ENCODE data around the gene PIGU. TPM values are rescaled to one million over a fixed set of nuclear protein-coding genes. Genes with fewer than 3 reads are reported as not detected.

Gene PIGU
- total and polyA plus RNA-seq, 2 of the 13 experiments (the other 11 are each of a cell fraction or from before 2014, with no cell fraction given) = 45.5 to 231 TPM

DNA sequence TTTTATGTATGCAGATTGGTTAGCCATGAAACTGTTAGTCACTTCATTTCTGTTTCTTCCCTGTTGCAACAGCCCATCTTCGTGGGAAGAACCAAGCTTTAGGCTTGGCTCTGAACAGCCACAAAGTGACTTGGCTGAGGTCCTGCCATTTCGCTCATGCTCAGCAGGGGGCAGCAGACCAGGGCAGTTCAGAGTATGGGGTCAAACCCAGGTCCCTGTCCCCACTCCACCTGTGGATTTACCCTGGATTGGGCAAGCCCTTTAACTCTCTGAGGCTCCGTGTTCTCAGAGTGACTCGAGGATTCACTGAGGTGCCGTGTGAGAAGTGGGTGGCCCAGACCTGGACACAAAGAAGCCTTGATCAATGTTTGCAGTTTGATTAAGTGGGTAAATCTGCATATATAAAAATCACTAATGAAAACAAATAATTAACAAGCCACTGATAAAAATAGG lies 138.2 kb downstream of the PIGU start (continued):
- peak; percentile 94 for TF ChIP-seq STAG1 (CRISPR knock-in tag; IDR thresholded peaks at IDR 0.05)
- TF ChIP-seq, protein P1, sequence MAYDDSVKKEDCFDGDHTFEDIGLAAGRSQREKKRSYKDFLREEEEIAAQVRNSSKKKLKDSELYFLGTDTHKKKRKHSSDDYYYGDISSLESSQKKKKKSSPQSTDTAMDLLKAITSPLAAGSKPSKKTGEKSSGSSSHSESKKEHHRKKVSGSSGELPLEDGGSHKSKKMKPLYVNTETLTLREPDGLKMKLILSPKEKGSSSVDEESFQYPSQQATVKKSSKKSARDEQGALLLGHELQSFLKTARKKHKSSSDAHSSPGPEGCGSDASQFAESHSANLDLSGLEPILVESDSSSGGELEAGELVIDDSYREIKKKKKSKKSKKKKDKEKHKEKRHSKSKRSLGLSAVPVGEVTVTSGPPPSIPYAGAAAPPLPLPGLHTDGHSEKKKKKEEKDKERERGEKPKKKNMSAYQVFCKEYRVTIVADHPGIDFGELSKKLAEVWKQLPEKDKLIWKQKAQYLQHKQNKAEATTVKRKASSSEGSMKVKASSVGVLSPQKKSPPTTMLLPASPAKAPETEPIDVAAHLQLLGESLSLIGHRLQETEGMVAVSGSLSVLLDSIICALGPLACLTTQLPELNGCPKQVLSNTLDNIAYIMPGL (CRISPR knock-in tag; IDR thresholded peaks at IDR 0.05; ENCODE audit: borderline replicate concordance in 1 of 2, low read depth in 1 of 2) = peak in 1 of 2 experiments; percentile 80; a peak in 2 of 4 replicates
- TF ChIP-seq, protein P2, sequence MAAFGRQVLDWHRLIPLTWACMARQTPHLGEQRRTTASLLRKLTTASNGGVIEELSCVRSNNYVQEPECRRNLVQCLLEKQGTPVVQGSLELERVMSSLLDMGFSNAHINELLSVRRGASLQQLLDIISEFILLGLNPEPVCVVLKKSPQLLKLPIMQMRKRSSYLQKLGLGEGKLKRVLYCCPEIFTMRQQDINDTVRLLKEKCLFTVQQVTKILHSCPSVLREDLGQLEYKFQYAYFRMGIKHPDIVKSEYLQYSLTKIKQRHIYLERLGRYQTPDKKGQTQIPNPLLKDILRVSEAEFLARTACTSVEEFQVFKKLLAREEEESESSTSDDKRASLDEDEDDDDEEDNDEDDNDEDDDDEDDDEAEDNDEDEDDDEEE (CRISPR knock-in tag; IDR thresholded peaks at IDR 0.05) = no peak
- no peak for TF ChIP-seq TCF12 (IDR thresholded peaks at IDR 0.05)
- no peak for TF ChIP-seq TCF12 (CRISPR knock-in tag; IDR thresholded peaks at IDR 0.05)
- peak; percentile 67; the same call in 1 of the 2 replicates for TF ChIP-seq CBFB (CRISPR knock-in tag; IDR thresholded peaks at IDR 0.05)
- TF ChIP-seq CEBPB (IDR thresholded peaks at IDR 0.05; ENCODE audit: borderline replicate concordance, low read depth, low read length) = peak; percentile 64; the same call in 1 of the 2 replicates
- TF ChIP-seq, protein P3, sequence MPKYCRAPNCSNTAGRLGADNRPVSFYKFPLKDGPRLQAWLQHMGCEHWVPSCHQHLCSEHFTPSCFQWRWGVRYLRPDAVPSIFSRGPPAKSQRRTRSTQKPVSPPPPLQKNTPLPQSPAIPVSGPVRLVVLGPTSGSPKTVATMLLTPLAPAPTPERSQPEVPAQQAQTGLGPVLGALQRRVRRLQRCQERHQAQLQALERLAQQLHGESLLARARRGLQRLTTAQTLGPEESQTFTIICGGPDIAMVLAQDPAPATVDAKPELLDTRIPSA (CRISPR knock-in tag; IDR thresholded peaks at IDR 0.05; ENCODE audit: borderline replicate concordance) = no peak
- TF ChIP-seq ZC3H13 (CRISPR knock-in tag; IDR thresholded peaks at IDR 0.05) = no peak
- 0 out of 4 replicates have a peak, but pooled peaks of 1 of the 2 experiments have one; percentile 49 for TF ChIP-seq KLF16 (CRISPR knock-in tag; IDR thresholded peaks at IDR 0.05)
- TF ChIP-seq, protein P4, sequence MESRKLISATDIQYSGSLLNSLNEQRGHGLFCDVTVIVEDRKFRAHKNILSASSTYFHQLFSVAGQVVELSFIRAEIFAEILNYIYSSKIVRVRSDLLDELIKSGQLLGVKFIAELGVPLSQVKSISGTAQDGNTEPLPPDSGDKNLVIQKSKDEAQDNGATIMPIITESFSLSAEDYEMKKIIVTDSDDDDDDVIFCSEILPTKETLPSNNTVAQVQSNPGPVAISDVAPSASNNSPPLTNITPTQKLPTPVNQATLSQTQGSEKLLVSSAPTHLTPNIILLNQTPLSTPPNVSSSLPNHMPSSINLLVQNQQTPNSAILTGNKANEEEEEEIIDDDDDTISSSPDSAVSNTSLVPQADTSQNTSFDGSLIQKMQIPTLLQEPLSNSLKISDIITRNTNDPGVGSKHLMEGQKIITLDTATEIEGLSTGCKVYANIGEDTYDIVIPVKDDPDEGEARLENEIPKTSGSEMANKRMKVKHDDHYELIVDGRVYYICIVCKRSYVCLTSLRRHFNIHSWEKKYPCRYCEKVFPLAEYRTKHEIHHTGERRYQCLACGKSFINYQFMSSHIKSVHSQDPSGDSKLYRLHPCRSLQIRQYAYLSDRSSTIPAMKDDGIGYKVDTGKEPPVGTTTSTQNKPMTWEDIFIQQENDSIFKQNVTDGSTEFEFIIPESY (CRISPR knock-in tag; IDR thresholded peaks at IDR 0.05) = peak; percentile 47; the same call in 1 of the 2 replicates
- TF ChIP-seq, protein P5, sequence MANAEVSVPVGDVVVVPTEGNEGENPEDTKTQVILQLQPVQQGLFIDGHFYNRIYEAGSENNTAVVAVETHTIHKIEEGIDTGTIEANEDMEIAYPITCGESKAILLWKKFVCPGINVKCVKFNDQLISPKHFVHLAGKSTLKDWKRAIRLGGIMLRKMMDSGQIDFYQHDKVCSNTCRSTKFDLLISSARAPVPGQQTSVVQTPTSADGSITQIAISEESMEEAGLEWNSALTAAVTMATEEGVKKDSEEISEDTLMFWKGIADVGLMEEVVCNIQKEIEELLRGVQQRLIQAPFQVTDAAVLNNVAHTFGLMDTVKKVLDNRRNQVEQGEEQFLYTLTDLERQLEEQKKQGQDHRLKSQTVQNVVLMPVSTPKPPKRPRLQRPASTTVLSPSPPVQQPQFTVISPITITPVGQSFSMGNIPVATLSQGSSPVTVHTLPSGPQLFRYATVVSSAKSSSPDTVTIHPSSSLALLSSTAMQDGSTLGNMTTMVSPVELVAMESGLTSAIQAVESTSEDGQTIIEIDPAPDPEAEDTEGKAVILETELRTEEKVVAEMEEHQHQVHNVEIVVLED (CRISPR knock-in tag; IDR thresholded peaks at IDR 0.05; ENCODE audit: borderline replicate concordance) = peak; percentile 27; the same call in 1 of the 2 replicates
- TF ChIP-seq, protein P6, sequence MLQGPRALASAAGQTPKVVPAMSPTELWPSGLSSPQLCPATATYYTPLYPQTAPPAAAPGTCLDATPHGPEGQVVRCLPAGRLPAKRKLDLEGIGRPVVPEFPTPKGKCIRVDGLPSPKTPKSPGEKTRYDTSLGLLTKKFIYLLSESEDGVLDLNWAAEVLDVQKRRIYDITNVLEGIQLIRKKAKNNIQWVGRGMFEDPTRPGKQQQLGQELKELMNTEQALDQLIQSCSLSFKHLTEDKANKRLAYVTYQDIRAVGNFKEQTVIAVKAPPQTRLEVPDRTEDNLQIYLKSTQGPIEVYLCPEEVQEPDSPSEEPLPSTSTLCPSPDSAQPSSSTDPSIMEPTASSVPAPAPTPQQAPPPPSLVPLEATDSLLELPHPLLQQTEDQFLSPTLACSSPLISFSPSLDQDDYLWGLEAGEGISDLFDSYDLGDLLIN (CRISPR knock-in tag; IDR thresholded peaks at IDR 0.05; ENCODE audit: borderline replicate concordance) = no peak
- TF ChIP-seq IRF2 (CRISPR knock-in tag; IDR thresholded peaks at IDR 0.05) = 0 out of 2 replicates have a peak, but pooled peaks have one; percentile 21
- no peak for TF ChIP-seq ZSCAN30 (CRISPR knock-in tag; IDR thresholded peaks at IDR 0.05)
- TF ChIP-seq ZBTB38 (CRISPR knock-in tag; IDR thresholded peaks at IDR 0.05) = 0 out of 2 replicates have a peak, but pooled peaks have one; percentile 48
- peak; percentile 31; the same call in 1 of the 2 replicates for TF ChIP-seq HDAC2 (CRISPR knock-in tag; IDR thresholded peaks at IDR 0.05)
- TF ChIP-seq, protein P7, sequence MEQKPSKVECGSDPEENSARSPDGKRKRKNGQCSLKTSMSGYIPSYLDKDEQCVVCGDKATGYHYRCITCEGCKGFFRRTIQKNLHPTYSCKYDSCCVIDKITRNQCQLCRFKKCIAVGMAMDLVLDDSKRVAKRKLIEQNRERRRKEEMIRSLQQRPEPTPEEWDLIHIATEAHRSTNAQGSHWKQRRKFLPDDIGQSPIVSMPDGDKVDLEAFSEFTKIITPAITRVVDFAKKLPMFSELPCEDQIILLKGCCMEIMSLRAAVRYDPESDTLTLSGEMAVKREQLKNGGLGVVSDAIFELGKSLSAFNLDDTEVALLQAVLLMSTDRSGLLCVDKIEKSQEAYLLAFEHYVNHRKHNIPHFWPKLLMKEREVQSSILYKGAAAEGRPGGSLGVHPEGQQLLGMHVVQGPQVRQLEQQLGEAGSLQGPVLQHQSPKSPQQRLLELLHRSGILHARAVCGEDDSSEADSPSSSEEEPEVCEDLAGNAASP (CRISPR knock-in tag; IDR thresholded peaks at IDR 0.05; ENCODE audit: borderline replicate concordance) = peak; percentile 95
- peak; percentile 66; the same call in 1 of the 2 replicates for TF ChIP-seq KMT2A (CRISPR knock-in tag; IDR thresholded peaks at IDR 0.05)
